Measurements from ENCODE around the gene NOC2L.

Gene NOC2L

DNA sequence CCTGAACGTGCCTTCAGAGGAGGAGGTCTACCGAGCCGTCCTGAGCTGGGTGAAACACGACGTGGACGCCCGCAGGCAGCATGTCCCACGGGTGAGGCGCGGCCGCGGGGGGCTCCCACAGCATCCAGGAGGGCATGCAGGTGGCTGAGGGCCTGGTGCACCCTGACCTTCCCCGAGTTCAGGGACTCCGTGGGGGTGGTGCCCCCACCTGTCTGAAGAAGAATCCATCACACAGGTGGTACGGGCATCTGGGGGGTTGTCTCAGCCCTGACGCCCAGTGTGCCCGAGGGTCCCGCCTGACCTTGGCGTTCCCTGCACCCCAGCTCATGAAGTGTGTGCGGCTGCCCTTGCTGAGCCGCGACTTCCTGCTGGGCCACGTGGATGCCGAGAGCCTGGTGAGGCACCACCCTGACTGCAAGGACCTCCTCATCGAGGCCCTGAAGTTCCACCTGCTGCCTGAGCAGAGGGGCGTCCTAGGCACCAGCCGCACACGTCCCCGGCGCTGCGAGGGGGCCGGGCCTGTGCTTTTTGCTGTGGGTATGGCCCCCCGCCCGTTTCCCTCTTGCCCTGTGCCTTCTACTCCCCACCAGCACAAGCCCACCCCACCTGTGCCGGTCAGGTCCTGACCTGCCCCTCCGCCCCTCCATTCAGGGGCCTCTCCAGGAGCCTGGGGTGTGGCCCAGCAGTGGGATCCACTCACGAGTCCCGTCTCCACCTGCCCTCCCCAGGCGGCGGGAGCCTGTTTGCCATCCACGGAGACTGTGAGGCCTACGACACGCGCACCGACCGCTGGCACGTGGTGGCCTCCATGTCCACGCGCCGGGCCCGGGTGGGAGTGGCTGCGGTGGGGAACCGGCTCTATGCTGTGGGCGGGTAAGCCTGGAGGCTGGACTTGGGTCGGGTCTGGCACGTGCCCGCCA lies 3.6 kb upstream of the NOC2L start:
- peaks cover 25% of the 10 kb centered on the region for H3K27me3 ChIP-seq (ENCODE audit: control insufficient read depth, insufficient read depth, low read length)
- no peaks in the 10 kb centered on the region for H3K4me1 ChIP-seq (ENCODE audit: control insufficient read depth, insufficient read depth, low read length)
- H3K9me3 ChIP-seq (ENCODE audit: control insufficient read depth, insufficient read depth, low read length), result no peaks in the 10 kb centered on the region
- H3K9ac ChIP-seq (ENCODE audit: low read depth, low read length), result no peak overlapping the region
- H3K36me3 ChIP-seq (ENCODE audit: control insufficient read depth, insufficient read depth, low read length), result peaks cover 19% of the 10 kb centered on the region
- H3K4me3 ChIP-seq (ENCODE audit: low read depth, low read length), result no peak overlapping the region

DNA sequence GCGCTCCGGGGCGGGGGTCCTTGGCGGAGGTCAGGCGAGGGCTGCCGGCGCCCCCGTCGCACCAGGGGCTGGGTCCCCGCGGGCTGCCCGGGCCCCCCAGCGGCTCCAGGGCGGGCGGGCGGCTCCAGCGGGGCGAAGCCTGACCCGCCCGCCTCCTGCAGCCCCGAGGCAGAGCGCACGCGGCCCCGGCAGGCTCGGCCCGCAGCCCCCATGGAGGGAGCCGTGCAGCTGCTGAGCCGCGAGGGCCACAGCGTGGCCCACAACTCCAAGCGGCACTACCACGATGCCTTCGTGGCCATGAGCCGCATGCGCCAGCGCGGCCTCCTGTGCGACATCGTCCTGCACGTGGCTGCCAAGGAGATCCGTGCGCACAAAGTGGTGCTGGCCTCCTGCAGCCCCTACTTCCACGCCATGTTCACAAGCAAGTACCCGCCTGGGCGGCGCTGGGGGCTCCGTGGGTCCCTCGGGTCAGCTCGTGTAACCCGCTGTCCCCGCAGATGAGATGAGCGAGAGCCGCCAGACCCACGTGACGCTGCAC lies 2.1 kb upstream of the NOC2L start:
- Histone ChIP-seq H3K27me3 (ENCODE audit: control insufficient read depth, insufficient read depth, low read length) (peaks cover 14% of the 10 kb centered on the region), H3K9ac (ENCODE audit: low read depth, low read length) (no peak overlapping the region), H3K4me3 (ENCODE audit: low read depth, low read length) (peak overlapping the region; percentile 41), H3K36me3 (ENCODE audit: control insufficient read depth, insufficient read depth, low read length) (peaks cover 31% of the 10 kb centered on the region), H3K4me1 (ENCODE audit: control insufficient read depth, insufficient read depth, low read length) (no peaks in the 10 kb centered on the region), H3K9me3 (ENCODE audit: control insufficient read depth, insufficient read depth, low read length) (no peaks in the 10 kb centered on the region)

DNA sequence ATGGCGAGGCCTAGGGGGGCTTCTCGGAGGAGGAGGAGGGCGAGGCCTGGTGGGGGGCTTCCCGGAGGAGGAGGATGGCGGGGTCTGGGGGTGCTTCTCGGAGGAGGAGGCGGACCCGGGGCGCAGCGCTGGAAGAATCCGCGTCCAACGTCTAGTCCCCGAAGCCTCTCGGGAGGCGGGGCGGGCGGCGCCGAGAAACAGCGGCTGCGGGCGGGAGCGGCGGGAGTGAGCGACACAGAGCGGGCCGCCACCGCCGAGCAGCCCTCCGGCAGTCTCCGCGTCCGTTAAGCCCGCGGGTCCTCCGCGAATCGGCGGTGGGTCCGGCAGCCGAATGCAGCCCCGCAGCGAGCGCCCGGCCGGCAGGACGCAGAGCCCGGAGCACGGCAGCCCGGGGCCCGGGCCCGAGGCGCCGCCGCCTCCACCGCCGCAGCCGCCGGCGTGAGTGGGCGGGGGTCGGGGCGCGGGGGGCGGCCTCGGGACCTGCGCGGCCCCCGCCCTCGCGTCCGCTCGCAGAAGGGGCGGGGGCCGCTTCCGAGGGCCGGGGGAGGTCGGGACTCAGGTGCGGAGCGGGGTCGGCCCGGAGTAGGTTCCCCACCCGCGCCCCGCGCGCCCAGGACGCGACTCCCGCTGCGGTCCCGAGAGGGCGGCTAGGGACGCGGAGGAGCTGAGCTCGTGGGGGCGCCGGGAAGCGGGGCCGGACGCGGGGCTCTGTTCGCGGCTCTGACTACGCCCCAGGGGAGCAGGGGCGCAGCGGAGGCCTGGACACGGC lies 1.5 kb upstream of the NOC2L start, which contains the start of gene KLHL17:
TSS of gene KLHL17 (plus strand) at position 222 of the 769 bp plus-strand sequence. CDS start at position 332, 110 bp downstream.
- peak within 1 kb of the TSS; percentile 41 for H3K4me3 ChIP-seq (ENCODE audit: low read depth, low read length)
- H3K27me3 ChIP-seq (ENCODE audit: control insufficient read depth, insufficient read depth, low read length), result peaks cover 12% of the 10 kb centered on the region
- H3K9me3 ChIP-seq (ENCODE audit: control insufficient read depth, insufficient read depth, low read length), result no peaks in the 10 kb centered on the region
- no peak within 1 kb of the TSS for H3K9ac ChIP-seq (ENCODE audit: low read depth, low read length)
- H3K36me3 ChIP-seq (ENCODE audit: control insufficient read depth, insufficient read depth, low read length), result peaks cover 35% of the 10 kb centered on the region
- no peaks in the 10 kb centered on the region for H3K4me1 ChIP-seq (ENCODE audit: control insufficient read depth, insufficient read depth, low read length)

DNA sequence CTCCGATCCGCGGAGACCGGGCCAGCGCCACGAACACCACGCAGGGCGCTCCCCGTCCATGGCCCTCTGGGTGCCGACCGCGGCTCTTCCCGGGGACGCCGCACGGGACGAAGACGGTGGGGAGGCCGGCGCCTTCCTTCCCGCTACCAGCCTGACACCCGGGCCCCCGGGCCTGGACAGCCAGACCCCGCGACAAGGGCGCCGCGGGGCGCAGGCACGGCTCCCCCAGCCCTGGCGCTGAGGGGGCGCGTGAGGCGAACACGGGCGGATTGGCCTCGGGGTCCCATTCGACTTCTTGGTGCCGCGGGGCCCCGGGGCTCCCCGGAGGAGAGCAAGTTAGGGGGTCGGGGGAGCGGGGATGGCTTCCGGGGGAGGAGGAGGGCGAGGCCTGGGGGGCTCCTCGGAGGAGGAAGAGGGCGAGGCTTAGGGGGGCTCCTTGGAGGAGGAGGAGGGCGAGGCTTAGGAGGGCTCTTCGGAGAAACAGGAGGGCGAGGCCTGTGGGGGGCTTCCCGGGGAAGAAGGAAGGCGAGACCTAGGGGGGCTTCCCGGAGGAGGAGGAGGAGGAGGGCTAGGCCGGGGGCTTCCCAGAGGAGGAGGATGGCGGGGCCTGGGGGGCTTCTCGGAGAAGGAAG lies 791 bp upstream of the NOC2L start:
- Histone ChIP-seq H3K9ac (ENCODE audit: low read depth, low read length) (no peak overlapping the region), H3K36me3 (ENCODE audit: control insufficient read depth, insufficient read depth, low read length) (peaks cover 39% of the 10 kb centered on the region), H3K4me1 (ENCODE audit: control insufficient read depth, insufficient read depth, low read length) (no peaks in the 10 kb centered on the region), H3K4me3 (ENCODE audit: low read depth, low read length) (peak overlapping the region; percentile 35), H3K9me3 (ENCODE audit: control insufficient read depth, insufficient read depth, low read length) (no peaks in the 10 kb centered on the region), H3K27me3 (ENCODE audit: control insufficient read depth, insufficient read depth, low read length) (peaks cover 12% of the 10 kb centered on the region)

DNA sequence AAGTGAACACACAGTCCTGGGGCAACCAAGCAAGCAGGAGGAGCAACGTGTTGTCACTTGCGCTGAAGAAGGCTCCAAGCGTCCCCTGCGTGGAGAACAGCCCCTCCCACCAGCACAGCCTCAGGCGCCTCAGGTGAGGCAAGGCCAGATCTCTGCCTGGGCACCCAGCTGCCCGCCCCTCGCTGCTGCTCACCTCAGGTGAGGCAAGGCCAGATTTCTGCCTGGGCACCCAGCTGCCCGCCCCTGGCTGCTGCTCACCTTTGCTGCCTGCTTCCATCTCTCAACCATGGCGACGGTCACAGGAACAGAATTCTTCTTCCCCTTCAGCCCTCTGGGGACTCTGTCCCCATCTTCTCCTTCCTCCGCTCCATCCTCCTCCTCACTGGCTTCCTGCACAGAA lies 2.4 kb downstream of the NOC2L start:
- Histone ChIP-seq H3K36me3 (ENCODE audit: control insufficient read depth, insufficient read depth, low read length) (peaks cover 55% of the 10 kb centered on the region), H3K4me3 (ENCODE audit: low read depth, low read length) (no peak overlapping the region), H3K27me3 (ENCODE audit: control insufficient read depth, insufficient read depth, low read length) (peaks cover 10% of the 10 kb centered on the region), H3K4me1 (ENCODE audit: control insufficient read depth, insufficient read depth, low read length) (no peaks in the 10 kb centered on the region), H3K9me3 (ENCODE audit: control insufficient read depth, insufficient read depth, low read length) (no peaks in the 10 kb centered on the region), H3K9ac (ENCODE audit: low read depth, low read length) (no peak overlapping the region)

DNA sequence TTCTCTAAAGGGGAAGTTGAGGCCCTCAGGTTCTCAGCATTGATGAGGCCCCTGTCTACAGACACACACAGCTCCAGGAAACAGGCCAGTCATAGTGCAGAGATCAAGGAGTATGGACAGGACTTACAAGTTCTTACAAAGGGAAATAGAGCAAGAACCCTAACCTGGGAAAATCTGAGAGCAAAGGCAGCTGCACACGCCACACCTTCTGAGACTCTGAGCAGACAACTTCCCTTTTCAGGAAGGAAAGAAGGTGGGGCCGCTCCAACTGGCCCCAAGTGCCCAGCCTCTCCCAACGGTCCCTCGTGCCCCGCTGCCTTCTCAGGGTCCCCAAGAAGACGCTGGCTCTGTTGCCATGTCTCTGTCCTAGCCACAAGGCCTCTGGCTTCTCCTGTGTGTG lies 3.6 kb downstream of the NOC2L start:
- Histone ChIP-seq H3K4me1 (ENCODE audit: control insufficient read depth, insufficient read depth, low read length) (no peaks in the 10 kb centered on the region), H3K9ac (ENCODE audit: low read depth, low read length) (no peak overlapping the region), H3K9me3 (ENCODE audit: control insufficient read depth, insufficient read depth, low read length) (no peaks in the 10 kb centered on the region), H3K4me3 (ENCODE audit: low read depth, low read length) (no peak overlapping the region), H3K36me3 (ENCODE audit: control insufficient read depth, insufficient read depth, low read length) (peaks cover 64% of the 10 kb centered on the region), H3K27me3 (ENCODE audit: control insufficient read depth, insufficient read depth, low read length) (peaks cover 4% of the 10 kb centered on the region)

DNA sequence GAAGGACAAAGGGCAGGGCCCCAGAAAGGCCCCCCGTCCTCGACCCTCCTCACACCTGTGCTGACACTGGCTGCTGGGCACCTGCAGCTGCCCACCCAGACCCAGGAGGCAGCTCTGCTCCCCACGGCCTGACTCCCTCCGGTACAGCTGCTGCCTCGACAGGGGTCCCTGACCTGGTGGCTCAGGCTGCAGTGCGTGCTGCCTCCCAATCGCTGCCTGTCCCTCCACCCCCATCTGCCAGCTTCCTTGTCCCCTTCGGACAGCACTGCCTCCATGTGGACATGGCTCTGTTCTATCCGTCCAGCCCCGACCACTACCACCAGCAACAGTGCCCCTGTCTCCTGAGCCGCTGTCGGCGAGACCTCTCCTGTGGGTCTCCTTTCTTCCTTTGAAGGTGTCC lies 4.1 kb downstream of the NOC2L start:
- Histone ChIP-seq H3K4me1 (ENCODE audit: control insufficient read depth, insufficient read depth, low read length) (no peaks in the 10 kb centered on the region), H3K9ac (ENCODE audit: low read depth, low read length) (no peak overlapping the region), H3K36me3 (ENCODE audit: control insufficient read depth, insufficient read depth, low read length) (peaks cover 69% of the 10 kb centered on the region), H3K4me3 (ENCODE audit: low read depth, low read length) (no peak overlapping the region), H3K9me3 (ENCODE audit: control insufficient read depth, insufficient read depth, low read length) (no peaks in the 10 kb centered on the region), H3K27me3 (ENCODE audit: control insufficient read depth, insufficient read depth, low read length) (peaks cover 4% of the 10 kb centered on the region)

DNA sequence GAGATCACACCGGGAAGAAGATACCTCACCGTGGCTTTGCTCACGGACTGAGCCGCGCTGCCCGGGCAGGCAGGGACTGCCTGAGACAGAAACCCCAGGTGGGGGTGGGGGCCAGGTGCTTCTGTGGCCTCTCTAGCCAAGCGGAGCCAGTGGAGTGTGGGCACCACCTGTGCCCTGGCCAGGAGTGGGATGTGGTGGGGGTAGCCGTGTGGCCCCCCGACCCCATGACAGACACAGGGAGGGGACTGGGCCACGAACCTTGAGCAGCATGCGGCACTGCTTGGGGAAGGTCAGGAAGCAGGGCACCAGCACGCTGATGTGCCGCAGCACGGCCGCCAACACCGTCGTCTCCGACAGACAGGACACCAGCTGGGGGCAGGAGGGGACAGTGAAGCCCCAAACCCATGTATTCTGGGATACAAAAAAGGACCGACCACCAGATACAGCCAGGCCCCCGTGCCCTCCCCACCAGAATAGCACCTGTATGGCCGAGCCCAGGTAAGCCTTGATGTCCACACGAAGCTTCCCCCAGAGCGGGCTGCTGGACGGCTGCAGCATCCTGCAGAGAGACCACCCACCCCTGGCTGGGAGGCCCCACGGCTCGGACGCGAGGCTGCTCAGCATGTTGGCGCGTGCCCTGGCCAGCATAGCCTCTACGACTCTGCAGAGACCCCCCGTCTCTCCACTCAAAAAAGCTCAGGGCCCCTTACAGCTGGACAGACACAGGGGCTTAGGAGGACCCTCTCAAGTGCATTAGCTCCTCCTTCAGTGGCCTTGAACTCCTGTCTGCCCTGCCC lies 5.3 kb downstream of the NOC2L start:
- Histone ChIP-seq H3K9ac (ENCODE audit: low read depth, low read length) (no peak overlapping the region), H3K4me3 (ENCODE audit: low read depth, low read length) (no peak overlapping the region), H3K9me3 (ENCODE audit: control insufficient read depth, insufficient read depth, low read length) (no peaks in the 10 kb centered on the region), H3K36me3 (ENCODE audit: control insufficient read depth, insufficient read depth, low read length) (peaks cover 82% of the 10 kb centered on the region), H3K27me3 (ENCODE audit: control insufficient read depth, insufficient read depth, low read length) (no peaks in the 10 kb centered on the region), H3K4me1 (ENCODE audit: control insufficient read depth, insufficient read depth, low read length) (no peaks in the 10 kb centered on the region)

DNA sequence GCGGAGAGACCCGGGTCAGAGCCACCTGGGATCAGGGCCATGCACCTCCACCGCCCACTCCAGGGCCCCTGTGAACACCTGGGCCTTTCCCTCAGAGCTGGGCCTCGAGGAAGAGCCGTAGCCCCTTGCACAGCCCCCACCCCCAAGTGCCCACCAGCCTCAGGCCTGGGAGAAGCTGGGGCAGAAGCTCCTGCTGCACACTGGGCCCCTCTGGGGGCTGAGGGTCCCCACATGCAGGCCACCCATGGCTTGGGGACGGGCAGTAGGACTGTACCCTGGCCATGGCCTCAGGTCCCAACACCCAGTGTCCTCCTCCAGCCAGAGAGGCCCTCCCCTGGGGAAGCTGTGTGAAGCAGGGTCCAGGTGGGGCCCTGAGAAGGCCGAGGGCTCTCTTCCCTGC lies 6.5 kb downstream of the NOC2L start:
- Histone ChIP-seq H3K9me3 (ENCODE audit: control insufficient read depth, insufficient read depth, low read length) (no peaks in the 10 kb centered on the region), H3K4me1 (ENCODE audit: control insufficient read depth, insufficient read depth, low read length) (no peaks in the 10 kb centered on the region), H3K27me3 (ENCODE audit: control insufficient read depth, insufficient read depth, low read length) (no peaks in the 10 kb centered on the region), H3K4me3 (ENCODE audit: low read depth, low read length) (no peak overlapping the region), H3K36me3 (ENCODE audit: control insufficient read depth, insufficient read depth, low read length) (peaks cover 87% of the 10 kb centered on the region), H3K9ac (ENCODE audit: low read depth, low read length) (no peak overlapping the region)

DNA sequence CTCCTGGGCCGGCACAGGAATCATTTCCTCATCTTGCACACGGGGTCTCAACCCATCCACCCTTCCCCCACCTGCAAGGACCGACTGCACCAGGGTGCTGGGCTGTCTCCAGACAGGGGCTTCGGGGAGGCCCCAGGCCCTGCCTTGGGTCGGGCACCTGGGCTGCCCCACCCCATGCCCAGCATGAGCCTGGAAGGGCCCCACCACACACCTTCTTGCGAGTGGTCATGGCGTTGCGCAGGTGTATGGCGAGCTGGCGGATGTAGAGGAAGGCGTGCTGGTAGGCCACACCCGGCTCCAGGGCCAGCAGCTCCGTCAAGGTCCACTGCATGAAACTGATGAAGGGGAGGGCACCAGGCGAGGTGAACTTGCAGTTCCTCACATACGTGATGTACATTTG lies 6.9 kb downstream of the NOC2L start:
- Histone ChIP-seq H3K9ac (ENCODE audit: low read depth, low read length) (no peak overlapping the region), H3K36me3 (ENCODE audit: control insufficient read depth, insufficient read depth, low read length) (peaks cover 88% of the 10 kb centered on the region), H3K4me3 (ENCODE audit: low read depth, low read length) (no peak overlapping the region), H3K9me3 (ENCODE audit: control insufficient read depth, insufficient read depth, low read length) (no peaks in the 10 kb centered on the region), H3K27me3 (ENCODE audit: control insufficient read depth, insufficient read depth, low read length) (no peaks in the 10 kb centered on the region), H3K4me1 (ENCODE audit: control insufficient read depth, insufficient read depth, low read length) (no peaks in the 10 kb centered on the region)

DNA sequence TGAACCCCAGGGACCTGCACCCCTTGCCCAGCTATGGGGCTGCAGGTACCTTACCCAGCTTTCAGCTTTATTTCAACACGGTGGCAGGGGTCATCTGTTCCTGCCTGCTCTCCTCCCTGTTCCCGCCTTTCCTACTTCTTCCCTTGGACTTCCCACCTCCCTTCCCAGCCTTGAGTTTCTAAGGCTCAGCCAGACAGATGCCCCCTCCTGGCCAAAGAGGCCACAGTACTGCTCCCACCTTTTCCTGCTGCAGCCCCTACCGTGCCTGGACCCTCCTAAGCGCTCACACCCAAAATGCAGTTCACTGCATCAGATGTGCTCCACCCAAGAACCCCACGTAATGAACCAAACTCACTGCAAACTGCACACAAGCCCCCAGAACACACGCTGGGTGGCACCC lies 7.7 kb downstream of the NOC2L start:
- peaks cover 84% of the 10 kb centered on the region for H3K36me3 ChIP-seq (ENCODE audit: control insufficient read depth, insufficient read depth, low read length)

More for the DNA sequence above, 7.7 kb downstream of the NOC2L start:
- Histone ChIP-seq H3K9ac (ENCODE audit: low read depth, low read length) (no peak overlapping the region), H3K4me3 (ENCODE audit: low read depth, low read length) (no peak overlapping the region), H3K27me3 (ENCODE audit: control insufficient read depth, insufficient read depth, low read length) (no peaks in the 10 kb centered on the region), H3K4me1 (ENCODE audit: control insufficient read depth, insufficient read depth, low read length) (no peaks in the 10 kb centered on the region), H3K9me3 (ENCODE audit: control insufficient read depth, insufficient read depth, low read length) (no peaks in the 10 kb centered on the region)

All from iPS-15b (cell line).